CD4-positive, alpha-beta T cell treated with Interleukin-4 for 1 hour (primary cell): Measurements from ENCODE around the gene ZFX.
A peak's percentile ranks its signal among the peaks of the same experiment; 100 is the strongest.

ENCODE experiments used
- DNase-seq, 2 donors: peaks; one replicate each; pipeline ENCODE4 v3.0.0-alpha.2; 2020 to 2022

ZFX gene

DNA sequence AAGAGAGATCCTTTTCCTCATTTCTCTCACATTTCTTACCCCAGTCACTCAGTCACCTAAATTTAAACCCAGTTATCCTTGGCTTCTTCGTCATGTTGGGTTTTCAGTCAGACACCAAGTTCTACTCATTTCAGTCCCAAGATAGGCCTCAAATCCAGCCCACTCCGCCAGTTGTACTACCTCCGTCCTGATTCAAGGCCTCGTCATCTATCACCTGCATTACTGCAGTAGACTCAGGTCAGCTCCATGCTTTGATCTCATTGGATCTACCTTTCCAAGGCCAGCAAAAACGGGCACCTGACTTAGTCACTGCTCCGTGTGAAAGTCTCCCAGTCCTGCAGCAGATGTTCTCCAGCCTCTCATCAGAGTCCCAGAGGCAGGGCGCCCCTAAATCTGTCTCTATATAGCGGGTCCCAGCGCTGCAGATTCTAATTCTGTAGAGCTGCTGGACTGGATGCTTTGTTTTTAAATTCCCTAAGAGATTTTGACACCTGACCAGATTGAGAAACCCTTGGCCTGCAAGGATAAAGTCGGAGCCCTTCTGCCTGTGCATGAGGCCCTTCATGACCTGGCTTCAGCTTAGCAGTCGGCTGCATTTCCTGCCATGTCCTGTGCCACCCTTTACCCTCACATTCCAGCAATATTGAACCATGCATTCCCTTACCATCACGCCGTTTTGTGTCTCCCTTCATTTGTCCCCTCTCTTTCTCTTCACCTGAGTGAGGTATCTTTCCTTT lies 53.7 kb downstream of the ZFX start:
- DNase-seq, result no peak

GRCh38 chrX:24204331-24204730 lies 54.8 kb downstream of the ZFX start:
- DNase-seq, result no peak

GRCh38 chrX:24204958-24205357 lies 55.4 kb downstream of the ZFX start:
- no peak for DNase-seq

DNA sequence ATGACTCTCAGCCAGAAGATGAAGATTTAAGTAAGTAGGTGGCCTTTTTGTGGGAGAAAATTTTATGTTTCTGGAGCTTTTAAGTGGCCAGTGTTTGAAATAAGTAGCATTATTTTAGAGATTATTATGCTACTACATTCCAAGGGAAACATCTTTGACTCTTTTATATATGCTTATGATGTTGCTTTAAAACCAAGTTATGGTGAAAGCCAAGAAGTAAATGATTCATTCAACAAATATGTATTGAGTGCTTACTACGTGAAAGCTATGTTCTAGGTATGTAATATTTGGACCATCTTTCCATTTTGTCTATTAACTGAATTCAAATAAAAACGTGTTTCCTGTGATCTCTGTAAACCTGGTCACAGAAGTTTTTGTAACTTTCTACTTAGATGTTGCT lies 58.3 kb downstream of the ZFX start:
- no peak for DNase-seq

DNA sequence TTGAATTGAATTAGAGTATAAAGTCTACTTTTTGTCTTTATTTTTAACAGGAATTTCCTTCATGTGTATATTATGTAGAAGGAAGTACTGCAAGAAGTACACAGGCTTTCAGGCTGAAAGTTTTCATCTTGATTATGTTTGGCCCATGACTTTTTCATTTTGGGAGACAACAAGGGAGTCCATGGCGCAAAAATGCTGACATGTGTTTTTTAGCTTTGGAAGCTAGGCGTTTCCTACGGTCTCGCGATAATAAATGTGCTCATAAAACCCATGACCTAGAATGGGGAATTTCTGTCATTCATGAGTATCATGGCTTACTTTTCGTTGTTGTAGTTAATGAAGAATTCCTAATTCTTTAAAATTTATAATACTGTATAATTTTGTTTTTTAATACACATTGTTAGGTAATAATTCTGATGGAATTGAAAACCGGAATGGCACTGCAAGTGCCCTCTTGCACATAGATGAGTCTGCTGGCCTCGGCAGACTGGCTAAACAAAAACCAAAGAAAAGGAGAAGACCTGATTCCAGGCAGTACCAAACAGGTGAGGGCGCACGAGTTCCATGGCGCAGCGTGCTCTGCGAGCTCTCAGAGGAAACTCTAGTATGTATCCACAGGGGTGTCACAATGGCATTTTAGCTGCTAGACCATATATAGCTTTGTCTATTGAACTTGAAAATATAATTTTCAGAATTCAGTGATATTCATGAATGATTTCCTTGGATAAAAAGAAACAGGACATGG lies 59.1 kb downstream of the ZFX start:
- DNase-seq, result no peak

- DNase-seq, result no peak
Measured at GRCh38 chrX:24210190-24210589, 60.7 kb downstream of the ZFX start.

GRCh38 chrX:24214568-24214967 lies 65.0 kb downstream of the ZFX start:
- no peak for DNase-seq

DNA sequence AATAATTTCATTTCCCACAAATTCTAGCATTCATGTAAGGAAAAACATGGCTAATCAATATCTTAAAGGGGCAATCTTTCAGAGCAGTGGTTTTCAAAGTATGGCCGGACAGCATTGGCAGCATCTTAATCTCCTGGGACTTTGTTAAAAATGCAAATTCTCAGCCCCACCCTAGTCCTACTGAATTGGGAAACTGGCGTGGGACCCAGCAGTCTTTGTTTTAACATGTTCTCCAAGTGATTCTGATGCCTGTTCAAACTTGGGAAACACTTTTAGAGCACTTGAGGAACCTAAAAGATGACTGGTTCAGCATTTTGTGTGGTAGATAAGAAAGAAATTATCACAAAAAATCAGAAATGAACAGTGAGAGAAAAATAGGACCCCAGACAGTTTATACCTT lies 65.7 kb downstream of the ZFX start:
- no peak for DNase-seq

DNA sequence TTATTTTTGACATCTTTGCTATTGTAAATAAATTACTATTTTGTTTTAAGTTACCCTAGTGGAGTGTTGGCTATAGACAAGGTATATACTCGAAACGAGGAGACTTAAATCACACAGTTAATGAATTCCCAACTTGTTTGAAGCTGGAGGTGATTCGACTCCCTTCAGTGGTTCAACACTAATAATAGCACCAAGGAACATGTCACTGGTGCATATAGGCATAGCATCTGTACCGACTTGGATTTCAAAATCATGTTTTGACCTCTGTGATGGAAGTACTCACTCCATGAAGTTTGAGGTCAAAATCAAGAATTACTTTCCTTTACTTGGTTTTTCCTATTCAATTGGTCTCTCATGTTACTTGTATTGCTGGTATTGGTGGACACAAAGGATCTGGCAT lies 66.5 kb downstream of the ZFX start:
- DNase-seq, result no peak

GRCh38 chrX:24216827-24217226 lies 67.3 kb downstream of the ZFX start:
- no peak for DNase-seq

DNA sequence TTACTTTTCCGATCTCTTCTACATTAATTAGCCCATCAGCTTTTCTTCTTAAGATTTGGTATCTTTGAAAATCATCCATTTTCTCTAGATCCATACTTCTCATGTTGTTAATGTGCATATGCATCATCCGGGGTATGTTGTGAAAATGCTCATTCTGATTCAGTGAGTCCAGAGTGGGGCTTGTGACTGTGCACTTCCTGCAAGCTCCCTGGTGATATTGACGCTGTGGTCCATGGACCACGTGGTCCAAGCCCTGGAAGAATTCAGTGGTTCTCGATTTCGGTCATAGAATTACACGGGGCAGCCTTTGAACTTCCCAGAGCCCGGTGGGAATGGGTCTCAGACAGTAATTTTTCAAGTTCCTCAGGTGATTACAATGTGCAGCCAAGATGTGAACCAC lies 69.8 kb downstream of the ZFX start:
- no peak for DNase-seq

GRCh38 chrX:24221872-24222271 lies 72.3 kb downstream of the ZFX start:
- DNase-seq, result no peak

- DNase-seq, result no peak
Measured at GRCh38 chrX:24225265-24225664, 75.7 kb downstream of the ZFX start.

DNA sequence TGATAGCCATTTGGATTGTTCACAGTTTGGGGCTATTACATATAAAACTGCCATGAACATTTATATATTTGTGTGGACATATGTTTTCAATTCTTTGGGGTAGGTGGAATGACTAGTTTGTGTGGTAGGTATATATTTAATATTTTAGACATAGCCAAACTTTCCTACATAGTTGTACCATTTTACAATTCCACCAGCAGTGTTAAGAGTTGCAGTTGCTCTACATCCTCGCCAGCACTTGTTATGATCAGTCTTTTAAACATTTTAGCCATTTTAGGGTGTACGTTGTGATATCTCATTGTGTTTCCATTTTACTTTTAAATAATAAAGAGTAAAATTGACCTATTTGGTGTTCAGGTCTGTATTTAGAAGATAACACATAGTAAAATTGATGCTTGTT lies 76.6 kb downstream of the ZFX start:
- DNase-seq, result no peak

DNA sequence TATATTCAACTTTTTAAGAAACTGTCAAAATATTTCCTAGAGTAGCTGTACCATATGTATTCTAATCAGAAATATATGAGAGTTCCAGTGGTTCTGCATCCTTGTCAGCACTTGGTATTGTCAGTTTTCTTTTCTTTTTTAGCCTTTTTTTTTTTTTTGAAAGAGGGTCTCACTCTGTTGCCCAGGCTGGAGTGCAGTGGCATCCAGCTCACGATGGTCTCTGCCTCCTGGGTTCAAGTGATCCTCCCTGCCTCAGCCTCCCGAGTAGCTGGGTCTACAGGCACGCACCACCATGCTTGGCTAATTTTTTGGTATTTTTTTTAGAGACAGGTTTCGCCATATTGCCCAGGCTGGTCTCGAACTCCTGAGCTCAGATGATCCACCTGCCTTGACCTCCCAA lies 79.1 kb downstream of the ZFX start:
- no peak for DNase-seq

DNA sequence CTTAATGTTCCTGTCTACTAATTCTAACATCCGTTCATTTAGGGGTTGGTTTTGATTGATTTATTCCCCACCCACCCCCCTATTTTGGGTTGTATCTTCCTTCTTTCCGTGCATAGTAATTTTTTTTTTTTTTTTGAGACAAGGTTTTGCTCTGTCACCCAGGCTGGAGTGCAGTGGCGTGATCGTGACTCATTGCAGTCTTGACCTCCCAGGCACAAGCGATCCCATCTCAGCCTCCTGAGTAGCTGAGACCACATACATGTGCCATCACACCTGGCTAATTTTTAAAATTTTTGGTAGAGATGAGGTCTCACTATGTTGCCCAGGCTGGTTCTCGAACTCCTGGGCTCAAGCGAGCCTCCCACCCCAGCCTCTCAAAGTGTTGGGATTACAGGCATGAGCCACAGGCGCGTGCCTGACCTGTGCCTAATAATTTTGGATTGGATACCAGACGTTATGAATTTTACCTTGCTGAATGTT lies 79.9 kb downstream of the ZFX start:
- DNase-seq, result no peak

DNA sequence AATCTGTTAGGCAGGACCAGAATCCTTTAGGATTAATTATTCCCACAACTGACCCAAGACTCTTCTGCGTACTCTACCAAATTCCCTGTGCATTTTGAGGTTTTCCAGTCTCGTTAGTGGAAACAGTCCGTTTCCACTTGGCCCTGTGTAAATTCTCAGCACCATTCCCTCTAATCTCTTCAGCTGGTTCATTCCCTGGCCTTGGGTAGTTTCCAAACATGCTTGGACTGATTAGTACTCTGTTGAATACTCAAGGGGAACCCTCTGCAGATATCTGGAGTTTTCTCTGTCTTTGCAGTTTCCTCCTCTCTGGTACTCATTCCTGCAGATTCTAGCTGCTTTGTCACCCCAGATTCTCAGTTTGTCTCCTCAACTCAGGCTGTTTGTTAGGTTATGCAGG lies 80.4 kb downstream of the ZFX start:
- no peak for DNase-seq

- no peak for DNase-seq
Measured at GRCh38 chrX:24231131-24231540, 81.6 kb downstream of the ZFX start.

DNA sequence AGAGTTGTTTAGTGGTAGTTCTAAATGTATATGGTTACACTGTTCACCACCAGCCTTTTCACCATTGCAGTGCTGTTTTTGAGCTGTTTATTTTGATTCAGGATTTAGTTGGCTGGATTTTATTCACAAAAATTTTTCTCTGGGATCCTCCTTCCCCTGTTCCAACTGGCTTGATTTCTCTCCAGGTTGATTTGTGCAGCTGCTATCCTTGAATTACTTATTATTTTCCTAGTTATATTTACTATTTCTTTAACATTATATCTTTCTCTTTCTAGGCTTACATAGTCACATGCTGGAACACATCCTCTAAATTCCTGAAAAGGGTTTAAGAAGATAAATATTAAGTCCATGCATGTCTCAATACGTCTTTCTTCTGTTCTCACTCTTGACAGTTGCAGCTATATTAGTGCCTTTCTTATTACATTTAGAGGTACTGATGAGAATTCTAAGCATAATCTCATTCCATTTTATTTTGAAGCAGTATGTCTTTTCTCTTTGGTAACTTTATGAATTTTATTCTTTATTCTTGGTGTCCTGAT lies 82.2 kb downstream of the ZFX start:
- DNase-seq, result no peak

GRCh38 chrX:24232796-24233195 lies 83.3 kb downstream of the ZFX start:
- no peak for DNase-seq

GRCh38 chrX:24235084-24235710 lies 85.7 kb downstream of the ZFX start:
- no peak for DNase-seq

DNA sequence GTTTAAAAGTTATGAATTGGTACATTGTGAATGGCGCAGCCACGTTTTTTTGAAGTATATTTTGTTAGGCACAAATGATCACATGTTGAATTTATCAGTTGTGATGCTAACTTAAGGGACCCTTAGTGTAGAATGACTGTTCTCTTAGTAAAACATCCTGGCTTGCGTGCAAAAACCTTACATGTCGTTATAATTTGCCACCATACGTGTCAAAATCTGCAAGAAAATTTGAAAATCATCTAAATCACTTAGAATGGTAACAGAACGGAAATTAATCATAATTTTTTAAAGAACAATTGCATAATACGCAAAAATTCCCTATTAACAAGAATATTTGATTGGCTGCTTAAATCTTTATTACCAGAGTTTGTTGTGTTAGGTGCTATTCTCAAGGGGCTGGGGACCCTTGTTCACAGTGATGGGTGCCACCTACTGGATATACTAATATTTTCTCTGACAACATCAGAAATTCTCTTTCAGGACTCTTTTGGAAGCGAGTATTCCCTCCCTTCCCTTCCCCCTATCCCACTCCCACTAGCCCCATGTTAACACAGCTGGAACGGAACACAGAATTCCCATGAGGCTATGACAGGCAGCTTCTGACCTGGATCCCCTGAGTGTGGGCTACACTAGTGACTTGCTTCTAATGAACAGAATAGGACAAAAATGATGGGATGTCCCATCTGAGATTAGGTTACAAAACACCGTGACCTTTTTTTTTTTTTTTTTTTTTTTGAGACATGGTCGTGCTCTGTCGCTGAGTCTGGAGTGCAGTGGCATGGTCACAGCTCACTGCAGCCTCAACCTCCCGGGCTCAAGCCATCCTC lies 92.5 kb downstream of the ZFX start:
- peak in 1 of 2 donors; percentile 40 for DNase-seq

- DNase-seq, result no peak
Measured at GRCh38 chrX:24242649-24243175, 93.2 kb downstream of the ZFX start.
